Subcutaneous adipose tissue (tissue), 4 donors: ENCODE measurements around the gene MCTP2. TPM values are rescaled to one million over a fixed set of nuclear protein-coding genes. Genes with fewer than 3 reads are reported as not detected.

Experiments
- total RNA-seq, 4 donors: library from RNA; depleted of rRNA; stranded (reverse); fragments of >200 nt; gene quantifications; one replicate each; pipeline ENCODE4 v1.1.0, GENCODE V29; 2016
- TF ChIP-seq, protein P1 (sequence below): fragments of 450-650 bp; IDR thresholded peaks from one replicate; pipeline ENCODE4 v1.5.1; 2016; ENCODE audit warnings: low read depth, mild to moderate bottlenecking, control low read depth, antibody characterized with exemption, moderate library complexity

Gene MCTP2
- total RNA-seq, 4 donors from 2014 or later: 2.6 to 5.5 (median 4.6) TPM

DNA sequence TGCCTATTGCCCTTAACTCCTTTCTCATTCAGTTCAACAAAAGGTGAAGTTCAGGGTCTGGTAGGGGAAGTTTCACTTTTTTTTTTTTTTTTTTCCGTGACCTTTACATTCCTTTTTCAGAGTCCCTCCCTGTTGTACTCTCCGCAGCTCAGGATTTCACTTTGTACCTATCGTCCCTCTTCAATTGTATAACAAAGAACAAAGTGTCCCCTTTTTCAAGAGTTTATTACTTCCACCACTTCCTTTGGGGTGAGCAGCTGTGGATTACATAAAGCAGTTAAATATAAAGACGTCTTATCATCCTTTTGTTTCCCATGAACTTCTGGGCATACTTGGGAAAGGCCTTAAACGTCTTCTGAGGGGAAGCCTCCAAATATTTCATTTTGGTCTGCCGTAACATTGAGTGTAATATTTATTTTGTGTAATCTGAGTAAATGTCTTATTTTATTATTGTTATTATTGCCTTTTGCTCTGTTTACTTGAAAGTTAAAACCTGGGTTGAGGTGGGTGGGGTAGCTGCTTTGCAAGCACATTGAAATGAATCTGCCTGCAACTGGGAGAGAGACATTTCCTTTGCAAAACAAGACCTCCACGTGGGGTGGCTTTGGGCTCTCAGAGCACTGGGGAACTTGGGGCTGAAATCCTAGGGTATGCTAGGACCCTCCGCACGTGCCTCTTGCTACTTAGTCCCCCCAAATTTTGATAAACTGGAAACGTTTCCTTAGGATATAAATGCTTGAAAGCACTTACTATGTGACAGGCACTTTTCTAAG lies 169.4 kb downstream of the MCTP2 start:
- TF ChIP-seq, protein P1, sequence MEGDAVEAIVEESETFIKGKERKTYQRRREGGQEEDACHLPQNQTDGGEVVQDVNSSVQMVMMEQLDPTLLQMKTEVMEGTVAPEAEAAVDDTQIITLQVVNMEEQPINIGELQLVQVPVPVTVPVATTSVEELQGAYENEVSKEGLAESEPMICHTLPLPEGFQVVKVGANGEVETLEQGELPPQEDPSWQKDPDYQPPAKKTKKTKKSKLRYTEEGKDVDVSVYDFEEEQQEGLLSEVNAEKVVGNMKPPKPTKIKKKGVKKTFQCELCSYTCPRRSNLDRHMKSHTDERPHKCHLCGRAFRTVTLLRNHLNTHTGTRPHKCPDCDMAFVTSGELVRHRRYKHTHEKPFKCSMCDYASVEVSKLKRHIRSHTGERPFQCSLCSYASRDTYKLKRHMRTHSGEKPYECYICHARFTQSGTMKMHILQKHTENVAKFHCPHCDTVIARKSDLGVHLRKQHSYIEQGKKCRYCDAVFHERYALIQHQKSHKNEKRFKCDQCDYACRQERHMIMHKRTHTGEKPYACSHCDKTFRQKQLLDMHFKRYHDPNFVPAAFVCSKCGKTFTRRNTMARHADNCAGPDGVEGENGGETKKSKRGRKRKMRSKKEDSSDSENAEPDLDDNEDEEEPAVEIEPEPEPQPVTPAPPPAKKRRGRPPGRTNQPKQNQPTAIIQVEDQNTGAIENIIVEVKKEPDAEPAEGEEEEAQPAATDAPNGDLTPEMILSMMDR: no peak

DNA sequence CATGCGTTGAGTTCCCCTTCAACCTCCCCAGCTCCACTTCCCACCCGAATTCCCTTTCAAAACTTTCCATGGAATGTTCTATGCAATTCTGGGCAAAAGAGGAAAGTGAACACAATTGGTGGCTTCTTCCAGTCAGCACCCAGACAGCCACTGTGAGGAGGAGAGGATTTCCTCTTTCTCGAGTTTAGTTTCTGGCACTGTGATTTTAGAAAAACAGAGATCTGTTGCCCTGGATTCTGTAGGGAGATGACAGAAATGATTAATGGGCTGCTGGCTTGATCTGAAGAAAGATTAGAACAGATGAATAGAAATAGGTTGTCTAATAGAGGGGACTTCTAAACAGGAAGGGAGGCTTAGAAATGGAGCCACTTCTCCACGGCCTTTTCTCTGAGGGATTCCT lies 172.0 kb downstream of the MCTP2 start:
- TF ChIP-seq, protein P1: no peak

DNA sequence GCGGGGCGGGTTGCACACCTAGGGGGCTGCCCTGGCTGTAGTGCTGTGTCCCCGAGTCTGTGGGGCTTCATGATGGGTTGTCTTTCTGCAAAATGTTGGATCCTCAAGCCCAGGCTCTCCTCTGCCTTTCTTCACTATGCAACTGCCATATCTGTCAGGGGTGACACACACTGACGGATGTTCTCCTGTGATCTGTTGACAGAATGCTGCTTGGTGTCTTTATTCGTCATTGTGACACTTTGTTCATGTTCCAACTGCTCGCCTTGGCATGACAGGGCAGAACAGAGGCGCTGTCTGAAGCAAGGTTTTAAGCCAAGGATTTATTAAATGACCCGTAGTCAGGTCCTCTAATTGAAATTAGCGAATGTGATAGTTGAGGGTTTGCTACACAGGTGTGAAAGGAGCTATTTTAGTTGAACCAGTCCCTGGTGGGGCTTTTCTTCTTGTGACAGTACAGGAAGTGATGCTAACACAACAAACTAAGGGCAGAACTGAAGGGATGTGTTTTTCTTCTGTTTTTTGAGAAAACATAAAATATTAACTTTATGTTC lies 173.4 kb downstream of the MCTP2 start:
- TF ChIP-seq, protein P1: no peak

DNA sequence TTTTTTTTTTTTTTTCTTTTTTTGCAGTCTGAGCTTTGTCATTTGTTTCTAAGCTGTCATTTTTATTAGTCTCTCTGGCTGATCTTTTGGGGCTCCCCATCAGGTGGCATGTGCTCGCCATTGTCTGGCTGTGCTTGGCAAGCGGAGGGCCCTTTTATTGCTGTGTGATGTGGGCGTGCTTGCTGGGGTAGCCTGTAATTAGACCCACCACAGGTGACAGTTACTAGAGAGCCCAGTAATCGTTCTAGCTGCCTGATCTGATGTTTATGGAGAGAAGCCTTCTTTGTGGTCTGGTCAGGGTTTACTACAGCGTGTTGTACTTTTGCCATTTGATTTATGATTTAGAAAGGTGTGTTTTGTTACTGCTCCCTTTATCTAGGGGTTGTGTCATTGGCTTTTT lies 179.9 kb downstream of the MCTP2 start:
- TF ChIP-seq, protein P1: no peak

DNA sequence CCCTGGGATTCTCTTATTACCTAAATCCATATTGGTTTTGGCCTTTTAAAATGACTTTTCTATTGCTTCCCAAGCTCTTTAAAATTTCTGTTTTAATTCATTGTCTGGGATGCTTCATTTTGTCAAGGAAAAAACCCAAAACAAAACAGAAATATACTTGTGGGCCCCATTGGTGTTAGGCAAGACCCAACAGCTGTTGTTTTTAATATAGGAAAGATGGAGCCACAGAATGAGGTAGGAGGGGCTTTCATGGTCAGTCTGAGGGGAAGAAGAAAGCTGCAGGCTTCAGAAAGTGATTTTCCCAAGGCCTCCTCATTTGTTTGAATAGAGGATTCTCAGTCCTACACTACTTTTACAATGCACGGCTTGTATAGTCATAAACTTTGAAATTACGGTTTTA lies 180.5 kb downstream of the MCTP2 start:
- TF ChIP-seq, protein P1: no peak

DNA sequence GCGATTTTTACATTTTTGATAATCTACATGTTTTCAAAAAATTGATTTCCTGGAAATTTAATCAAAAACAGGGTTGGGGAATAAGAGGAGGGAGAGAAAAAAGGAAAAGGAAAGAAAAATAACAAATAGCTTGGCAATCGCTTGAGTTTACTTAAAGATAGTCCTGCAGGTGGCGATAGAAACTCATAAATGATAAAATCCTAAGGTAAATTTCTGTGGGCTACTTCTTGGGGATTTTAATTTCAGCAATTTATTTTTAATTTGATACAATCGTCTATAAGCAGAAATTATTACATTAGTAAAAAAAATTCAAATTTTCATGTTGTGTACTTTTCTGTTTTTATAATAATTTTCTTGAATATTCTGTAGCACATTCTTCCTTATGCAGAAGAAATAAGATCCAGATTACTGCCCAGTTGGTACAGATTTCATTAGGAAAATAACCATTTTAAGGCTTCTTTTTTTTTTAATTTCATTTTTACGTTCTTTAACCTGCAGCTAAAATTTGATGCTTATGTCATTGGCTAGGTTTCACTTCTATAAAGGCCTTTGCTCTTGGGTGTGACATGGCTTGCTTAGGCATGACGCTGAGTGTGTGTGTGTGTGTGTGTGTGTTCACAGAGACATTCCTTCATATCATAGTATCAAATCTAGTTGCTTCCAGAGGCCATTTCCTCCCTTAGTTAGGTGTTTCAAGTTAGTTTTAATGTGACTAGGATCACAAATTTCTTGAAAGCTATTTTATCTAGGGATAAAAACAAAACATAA lies 181.8 kb downstream of the MCTP2 start:
- TF ChIP-seq, protein P1: no peak

DNA sequence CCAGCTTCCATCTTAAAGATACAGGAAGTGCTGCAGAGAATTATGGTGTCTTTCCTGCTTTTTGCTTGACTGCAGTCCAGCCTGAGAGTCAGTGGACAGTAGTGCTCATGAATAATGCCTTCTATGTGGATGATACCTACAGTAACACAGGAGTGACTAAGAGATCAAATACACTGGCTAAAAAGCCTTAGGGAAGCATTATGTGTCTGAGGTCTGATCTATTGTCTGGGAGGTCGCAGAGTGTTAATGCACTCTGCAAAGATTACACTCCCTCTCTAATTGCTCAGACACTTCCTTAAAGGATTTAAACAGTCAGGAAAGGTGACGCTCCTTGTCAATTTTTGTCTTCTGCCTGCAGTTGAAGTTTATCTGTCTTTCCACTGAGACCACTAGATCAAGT lies 183.6 kb downstream of the MCTP2 start:
- TF ChIP-seq, protein P1: no peak
